Measurements from ENCODE around the gene DONSON.

DNA sequence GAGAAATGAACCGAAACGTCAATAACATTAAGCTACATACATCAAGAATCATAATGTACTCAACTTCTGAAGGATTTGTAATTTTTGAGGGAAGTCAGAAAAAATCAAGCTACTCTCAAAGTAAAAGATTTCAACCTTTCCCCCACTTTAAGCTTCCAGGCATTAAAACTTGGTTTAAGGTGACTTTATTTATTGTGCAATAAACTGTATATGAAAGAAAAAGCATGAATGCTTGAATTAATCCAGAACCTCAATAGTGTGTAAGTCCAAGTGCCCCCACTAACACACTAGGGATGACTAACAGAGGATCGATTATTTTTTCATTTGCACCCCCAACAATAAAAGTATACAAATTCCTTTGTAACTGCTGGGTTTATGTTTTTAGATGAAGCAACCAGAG, 57.5 kb downstream of the DONSON start:
- TF ChIP-seq ERF (CRISPR knock-in tag; IDR thresholded peaks at IDR 0.05): no peak
- TF ChIP-seq JUN (IDR thresholded peaks at IDR 0.05; ENCODE audit: borderline replicate concordance, low read depth, low read length): no peak
- TF ChIP-seq JUN (CRISPR knock-in tag; IDR thresholded peaks at IDR 0.05; ENCODE audit: borderline replicate concordance): no peak
- no peak for TF ChIP-seq EP300 (IDR thresholded peaks at IDR 0.05; ENCODE audit: low read length)
- no peak for TF ChIP-seq MAFF (IDR thresholded peaks at IDR 0.05; ENCODE audit: low read length)
- no peak for TF ChIP-seq NONO (IDR thresholded peaks at IDR 0.05; ENCODE audit: low read depth in 2 of 2, low read length in 1 of 2)
- TF ChIP-seq NR3C1 (CRISPR knock-in tag; IDR thresholded peaks at IDR 0.05): no peak
- TF ChIP-seq MYC (IDR thresholded peaks at IDR 0.05; ENCODE audit: low read depth, low read length): no peak
- TF ChIP-seq MYC (CRISPR knock-in tag; IDR thresholded peaks at IDR 0.05; ENCODE audit: borderline replicate concordance, low read depth): no peak
- TF ChIP-seq STAT5A (IDR thresholded peaks at IDR 0.05; ENCODE audit: borderline replicate concordance, low read length): no peak
- TF ChIP-seq ZNF75A (CRISPR knock-in tag; IDR thresholded peaks at IDR 0.05): no peak
- TF ChIP-seq, protein P1, sequence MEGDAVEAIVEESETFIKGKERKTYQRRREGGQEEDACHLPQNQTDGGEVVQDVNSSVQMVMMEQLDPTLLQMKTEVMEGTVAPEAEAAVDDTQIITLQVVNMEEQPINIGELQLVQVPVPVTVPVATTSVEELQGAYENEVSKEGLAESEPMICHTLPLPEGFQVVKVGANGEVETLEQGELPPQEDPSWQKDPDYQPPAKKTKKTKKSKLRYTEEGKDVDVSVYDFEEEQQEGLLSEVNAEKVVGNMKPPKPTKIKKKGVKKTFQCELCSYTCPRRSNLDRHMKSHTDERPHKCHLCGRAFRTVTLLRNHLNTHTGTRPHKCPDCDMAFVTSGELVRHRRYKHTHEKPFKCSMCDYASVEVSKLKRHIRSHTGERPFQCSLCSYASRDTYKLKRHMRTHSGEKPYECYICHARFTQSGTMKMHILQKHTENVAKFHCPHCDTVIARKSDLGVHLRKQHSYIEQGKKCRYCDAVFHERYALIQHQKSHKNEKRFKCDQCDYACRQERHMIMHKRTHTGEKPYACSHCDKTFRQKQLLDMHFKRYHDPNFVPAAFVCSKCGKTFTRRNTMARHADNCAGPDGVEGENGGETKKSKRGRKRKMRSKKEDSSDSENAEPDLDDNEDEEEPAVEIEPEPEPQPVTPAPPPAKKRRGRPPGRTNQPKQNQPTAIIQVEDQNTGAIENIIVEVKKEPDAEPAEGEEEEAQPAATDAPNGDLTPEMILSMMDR (IDR thresholded peaks at IDR 0.05 in 2 of 3, conservative IDR thresholded peaks at IDR 0.05 in 1 of 3; ENCODE audit: insufficient read depth in 2 of 3, low read depth in 1 of 3, low read length in 3 of 3): no peak
- TF ChIP-seq HMG20B (CRISPR knock-in tag; IDR thresholded peaks at IDR 0.05): no peak
- no peak for TF ChIP-seq POLR2AphosphoS5 (IDR thresholded peaks at IDR 0.05; ENCODE audit: control insufficient read depth, insufficient read depth, low read depth, low read length)
